ENCODE results near the gene AMBRA1.
"Not testable (repeated sequence)": the region's sequence is repeated elsewhere in the genome, so short reads cannot be mapped to it uniquely, and the experiment has no call there.

Gene AMBRA1

DNA sequence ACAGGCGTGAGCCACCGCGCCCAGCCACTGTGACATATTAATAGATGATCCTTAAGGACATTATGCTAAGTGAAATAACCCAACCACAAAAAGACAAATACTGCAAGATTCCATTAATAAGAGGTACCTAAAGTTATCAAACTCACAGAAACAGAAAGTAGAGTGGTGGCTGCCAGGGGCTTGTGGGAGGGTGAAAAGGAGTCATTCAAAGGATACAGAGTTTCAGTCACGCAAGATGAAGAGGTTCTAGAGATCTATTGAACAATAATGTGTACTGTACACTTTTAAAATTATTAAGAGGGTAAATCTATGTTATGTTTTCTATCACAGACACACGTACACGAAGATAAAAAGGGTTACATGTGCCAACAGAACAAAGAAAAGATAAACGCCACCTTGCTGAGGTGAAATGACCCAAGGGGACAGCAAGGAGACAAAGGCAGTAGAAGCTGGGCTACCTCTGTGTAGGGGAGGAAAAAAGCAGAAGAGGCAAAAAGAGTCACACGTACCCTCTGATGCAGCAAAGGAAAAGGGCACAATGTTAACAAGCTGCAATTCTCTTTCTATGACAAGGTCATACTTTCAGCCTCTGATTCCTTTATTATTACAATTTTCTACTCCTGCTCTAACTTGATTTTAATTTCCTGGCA lies 65.3 kb downstream of the AMBRA1 start:
- DNase-seq, result no peak

DNA sequence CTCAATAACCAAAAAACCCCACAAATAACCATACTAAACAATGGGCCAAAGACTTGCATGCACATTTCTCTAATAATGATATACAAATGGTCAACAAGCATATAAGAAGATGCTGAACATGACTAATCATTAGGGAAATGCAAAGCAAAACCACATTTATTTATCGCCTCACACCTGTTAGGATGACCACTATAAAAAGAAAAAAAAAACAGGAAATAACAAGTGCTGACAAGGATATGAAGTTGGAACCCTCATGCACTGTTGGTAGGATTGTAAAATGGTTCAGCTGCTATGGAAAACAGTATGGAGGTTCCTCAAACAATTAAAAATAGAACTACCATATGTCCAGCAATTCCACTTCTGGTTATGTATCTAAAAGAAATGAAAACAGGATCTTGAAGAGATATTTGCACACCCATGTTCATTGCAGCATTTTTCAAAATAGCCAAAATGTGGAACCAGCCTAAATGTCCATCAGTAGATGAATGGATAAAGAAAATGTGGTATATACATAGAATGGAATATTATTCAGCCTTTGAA lies 66.2 kb downstream of the AMBRA1 start:
- DNase-seq, result no peak

DNA sequence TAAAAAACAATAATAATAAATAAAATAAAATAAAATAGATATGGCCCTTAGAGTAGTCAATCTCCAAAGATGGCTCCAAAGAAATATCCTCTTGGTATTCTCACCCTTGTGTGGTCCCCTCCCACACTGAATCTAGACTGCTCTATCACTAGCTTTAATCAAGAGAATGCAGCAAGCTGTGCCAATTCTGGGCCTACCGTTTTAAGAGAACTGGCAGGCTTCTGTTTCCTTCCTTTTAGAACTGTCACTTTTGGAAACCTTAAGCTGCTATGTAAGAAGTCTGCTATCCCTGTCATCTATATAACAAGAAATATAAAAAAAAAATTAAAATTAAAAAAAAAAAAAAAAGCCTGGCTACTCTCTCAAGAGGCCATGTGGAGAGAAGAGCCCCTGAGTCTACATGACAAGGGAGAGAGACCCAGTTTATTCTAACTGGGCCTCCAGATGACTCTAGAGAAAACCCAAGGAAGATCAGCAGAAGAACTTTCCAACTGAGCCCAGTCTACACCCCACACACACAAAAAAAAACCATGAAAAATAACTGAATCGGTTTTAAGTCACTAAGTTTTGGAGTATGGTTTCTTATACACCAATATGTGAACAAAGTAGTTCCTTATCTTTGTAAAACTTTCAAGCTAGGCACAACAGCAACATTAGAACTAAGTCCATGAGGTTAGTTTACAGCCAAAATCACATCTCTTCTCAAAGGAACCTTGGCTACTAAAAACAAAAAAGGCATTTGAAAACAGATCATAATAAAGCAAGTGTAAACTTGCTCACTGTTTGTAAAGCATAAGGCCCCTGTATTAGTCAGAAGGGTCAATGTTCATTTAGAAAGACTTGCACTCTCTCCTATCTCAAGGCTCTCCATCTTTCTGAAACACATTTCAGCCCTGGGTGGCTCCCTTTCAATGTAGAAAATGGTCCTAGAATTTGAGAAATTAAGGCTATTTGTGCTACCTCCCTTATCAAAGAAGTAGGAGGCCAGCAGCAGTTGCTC lies 67.3 kb downstream of the AMBRA1 start:
- DNase-seq, result no peak

DNA sequence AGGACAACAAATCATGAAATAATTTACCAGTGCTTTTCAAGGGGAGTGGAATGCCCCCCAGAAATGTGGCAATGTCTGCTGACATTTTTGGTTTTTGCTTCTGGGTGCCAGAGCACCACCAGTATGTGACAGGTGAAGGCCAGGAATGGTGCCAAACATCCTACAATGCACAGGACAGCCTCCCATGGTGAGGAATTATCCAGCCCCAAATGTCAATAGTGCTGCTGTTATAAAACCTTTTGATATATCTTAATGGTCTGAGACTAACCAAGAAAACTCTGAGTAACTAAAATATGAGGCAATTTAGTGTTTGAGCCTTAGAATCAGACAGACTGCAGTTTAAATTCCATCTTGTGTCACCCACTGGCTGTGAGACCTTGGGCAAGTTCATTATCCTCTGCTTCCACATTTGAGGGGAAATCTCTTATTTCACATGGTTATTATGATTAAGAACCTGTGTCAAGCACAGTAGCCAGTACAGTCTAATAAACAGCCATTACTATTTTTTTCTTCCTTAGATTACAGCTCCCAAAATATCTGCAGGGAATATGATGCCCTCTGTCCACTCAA lies 69.5 kb downstream of the AMBRA1 start:
- DNase-seq, result no peak

DNA sequence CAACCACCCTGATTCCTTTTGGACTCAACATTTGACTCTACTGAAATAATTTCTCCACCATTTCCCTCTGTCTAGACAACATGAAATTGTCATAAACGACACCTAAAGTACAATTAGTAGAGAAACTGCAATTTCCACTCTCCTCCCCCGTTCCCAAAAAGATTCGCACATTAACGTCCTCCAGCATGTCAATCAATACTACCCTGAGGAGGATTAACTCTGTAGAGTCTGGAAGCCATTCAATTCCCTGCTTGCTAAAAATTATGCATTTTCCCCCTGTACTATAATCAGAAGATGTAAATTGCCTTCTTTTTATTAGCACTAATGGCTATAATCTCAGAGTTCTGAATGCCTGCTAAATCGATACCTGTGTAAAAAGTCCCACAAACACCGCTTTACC lies 70.5 kb downstream of the AMBRA1 start:
- no peak for DNase-seq

DNA sequence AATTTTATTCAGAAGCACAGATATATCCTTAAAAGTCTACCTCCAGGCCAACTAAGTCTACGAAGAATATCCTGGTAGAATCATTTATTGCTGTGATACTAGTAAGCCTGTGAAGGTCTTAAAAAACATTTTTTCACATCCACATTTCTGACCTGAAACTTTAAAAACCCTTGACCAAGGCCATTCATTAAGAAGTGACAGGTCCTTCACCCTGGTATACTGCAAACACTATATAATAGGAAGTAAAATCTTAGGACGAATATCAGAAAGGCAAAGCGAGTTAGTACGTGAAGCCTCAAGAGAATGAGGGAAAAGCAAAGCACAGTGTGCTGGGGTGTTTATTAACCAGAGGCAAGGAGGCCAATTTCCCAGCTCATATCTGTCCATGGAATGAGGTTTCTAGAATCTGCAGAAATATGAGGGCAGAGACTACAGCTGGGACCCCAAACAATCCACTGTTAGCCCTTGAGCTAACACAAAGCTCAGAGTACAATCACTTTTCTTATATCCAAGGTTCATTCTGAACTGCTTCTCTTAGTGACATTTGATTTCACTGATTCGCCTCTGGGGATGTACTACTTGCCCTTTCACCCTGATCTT lies 71.0 kb downstream of the AMBRA1 start:
- DNase-seq, result no peak

DNA sequence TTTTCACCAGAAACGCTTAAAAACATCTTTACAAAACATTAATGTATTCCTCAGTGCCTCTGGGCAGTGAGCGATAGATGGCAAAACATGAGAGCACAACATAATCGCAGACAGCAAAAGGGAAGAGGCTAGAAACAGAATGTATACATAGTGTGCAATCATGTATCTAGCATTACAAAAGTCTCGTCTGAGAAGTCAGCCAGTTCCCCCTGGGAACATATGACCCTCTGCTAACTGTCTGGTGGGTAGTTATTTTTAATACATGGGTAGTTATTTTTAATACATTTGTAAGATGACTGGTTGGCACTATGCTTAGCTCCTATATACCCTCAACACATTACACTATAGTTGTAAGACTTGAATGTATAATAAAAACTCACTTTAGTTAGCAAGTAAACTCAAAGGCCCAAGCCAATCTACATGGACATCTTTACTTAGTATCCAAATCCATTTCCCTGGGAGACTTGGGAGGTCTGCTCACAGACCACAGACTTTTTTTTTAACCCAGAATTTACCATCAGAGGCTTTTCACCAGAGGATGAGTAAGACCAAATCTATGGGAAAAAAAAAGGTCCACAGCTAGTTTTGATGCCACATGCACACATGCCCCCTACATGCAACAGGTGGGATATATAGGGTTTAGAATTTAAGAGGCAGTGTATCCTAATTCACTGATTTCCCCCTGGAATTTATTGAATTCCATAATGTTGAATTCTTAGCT lies 71.7 kb downstream of the AMBRA1 start:
- no peak for DNase-seq

DNA sequence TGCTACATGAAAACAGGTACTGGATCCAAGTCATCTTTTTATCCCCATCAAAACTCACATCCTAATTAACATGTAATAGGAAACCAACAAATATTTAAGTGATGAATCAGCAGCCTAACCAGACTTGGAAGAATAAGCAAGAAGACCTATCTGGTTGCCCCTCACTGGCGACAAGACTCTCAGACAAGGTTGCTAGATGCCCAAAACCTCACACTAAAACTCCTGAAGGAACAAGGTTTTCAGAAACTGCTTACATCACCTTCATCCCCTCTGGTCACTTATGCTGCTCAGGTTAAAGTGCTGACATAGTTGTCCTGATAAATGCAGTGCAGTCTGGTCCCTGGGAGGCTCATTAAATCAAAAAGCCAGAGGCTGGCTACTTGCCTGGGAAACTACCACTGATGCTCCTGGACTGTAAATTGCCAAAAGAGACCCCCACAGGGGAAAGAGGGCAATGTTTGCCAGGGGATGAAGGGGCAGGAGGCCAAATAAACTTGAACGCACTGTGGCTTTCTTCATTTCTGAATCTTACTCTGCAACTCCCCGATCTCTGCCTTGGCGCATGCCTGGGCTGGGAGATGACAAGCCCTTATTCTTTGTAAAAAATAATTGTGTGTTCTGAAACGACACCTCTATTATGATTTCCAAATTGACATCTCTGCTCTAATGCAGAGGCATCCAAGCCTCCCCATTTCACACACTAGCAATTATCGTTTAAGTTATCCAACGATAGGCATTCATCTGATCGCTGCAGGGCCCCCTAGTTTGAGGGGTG lies 72.7 kb downstream of the AMBRA1 start:
- DNase-seq, result no peak

DNA sequence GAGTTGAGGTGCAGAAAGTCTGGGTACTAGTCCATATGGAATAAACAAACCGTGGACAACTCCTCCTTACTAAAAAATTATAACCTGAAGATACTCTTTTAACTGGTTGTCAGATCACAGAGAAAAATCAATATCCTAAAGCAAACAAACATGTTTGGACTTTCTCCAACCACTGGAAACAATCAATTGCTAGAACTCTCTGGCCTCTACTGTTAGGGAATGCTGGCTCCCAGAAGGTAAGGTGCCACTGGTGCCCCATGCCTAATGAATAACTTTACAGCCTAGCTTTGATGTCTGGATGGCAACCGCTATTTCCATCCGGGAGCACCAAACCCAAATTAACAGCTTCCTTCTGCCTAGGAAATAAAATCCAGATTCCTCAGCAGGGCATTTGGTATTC lies 74.5 kb downstream of the AMBRA1 start:
- DNase-seq, result no peak

DNA sequence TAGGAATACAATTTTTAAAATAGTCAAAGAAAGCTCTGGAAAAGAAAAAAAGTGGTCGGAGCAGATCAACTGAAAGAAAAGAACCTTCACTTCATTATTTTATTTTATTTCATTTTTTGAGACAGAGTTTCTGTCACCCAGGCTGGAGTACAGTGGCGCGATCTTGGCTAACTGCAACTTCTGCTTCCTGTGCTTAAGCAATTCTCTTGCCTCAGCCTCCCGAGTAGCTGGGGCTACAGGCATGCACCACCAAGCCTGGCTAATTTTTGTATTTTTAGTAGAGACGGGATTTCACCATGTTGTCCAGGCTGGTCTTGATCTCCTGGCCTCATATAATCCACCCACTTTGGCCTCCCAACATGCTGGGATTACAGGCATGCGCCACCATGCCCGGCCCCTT lies 74.9 kb downstream of the AMBRA1 start:
- not testable (repeated sequence) for DNase-seq

DNA sequence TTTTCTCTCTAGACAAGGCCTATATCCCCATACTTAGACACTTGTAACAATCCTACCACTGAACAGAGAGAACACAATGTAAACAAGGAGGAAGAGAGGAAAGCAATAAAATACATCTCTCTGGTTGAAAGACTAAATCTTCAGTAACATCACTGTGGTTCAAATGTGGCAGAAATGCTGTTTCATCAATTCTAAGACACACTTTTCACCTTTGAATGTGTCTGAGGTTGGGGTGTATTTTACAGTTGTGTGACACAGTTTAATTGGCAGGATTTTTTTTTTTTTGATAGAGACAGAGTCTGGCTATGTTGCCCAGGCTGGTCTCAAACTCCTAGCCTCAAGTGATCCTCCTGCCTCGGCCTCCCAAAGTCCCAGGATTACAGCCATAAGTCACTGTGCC lies 79.5 kb downstream of the AMBRA1 start:
- DNase-seq, result no peak

DNA sequence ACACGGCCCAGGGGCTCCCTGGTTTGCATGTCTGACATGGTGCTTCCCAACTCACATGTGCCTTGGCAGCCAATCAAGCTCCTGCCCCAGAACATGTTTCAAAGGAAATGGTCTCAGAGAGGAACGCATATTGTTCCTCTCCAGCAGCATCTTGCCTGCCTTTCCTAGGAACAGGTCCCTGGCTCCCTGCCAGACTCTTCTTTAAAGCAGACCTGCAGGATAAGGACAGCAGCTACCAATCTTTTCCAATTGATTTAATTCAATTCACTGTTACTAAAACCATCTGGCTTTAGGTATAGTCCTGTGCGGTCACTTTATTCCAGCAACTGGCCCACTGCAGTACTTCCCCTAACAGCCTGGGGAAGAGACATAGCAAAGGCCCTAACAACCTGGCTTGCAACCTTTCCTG lies 79.9 kb downstream of the AMBRA1 start:
- no peak for DNase-seq

DNA sequence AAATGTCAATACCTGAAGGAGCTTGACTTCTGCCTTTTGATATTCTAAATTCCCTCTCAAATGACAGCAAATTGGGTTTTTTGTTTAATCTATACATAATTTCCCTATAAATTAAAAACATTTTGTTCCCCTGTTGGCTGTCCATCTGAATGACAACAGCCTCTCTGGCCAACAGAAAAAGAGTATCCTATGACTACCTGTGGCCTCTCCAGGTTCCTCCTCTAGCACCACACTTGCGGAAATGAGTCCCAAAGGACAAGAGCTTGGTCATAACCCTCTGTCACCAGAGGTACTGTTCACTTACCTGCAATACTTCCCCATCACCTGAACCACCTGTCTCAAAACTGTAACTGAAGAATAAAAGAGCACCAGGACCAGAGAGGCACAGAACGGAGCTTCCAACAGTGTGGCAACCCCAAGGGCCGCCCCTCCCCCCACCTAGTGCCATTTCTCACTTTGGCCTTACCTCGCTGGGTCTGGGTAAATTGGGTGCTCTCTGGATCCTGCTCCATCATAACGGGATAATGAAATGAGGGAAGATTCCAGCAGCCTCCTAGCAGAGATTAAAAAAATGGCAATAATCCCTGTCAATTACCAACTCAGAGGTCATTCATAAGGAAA lies 81.5 kb downstream of the AMBRA1 start:
- DNase-seq, result no peak

DNA sequence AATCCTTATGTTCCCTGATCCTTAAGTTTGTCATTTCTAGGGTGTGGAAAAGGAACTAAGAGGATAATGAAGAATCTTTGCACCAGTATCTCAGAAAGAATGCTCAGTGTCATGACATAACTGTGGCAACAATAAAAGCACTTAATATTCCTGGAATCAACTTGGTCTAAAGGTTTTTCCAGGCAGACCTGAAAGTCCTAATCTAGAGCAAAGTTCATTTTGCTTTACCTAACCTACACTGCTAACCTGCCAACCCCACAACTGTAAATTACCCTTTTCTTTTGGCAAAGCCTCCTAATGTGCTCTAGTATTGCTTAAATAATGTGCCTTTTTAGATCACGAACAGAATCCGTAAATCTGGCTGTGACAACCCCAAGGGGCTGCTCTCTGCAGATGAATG lies 82.5 kb downstream of the AMBRA1 start:
- DNase-seq, result no peak

DNA sequence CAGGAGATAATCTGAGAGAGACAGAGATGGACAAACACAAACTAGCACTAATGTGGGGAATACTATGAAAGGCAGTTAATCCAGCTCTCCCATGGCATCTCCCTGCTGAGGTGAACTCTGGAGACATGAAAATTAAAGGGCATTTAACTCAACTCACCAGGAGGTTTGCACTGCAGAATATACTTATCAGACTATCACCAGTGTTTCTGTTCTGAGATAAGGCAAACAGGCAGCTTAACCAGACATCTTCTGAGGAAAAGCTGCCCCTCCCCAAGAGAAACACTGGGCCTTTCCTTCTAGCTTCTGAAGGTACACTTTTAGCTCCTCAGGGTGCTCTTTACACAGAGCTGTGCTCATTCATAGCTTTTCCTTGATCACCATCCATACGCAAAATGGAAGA lies 85.5 kb downstream of the AMBRA1 start:
- DNase-seq, result no peak

DNA sequence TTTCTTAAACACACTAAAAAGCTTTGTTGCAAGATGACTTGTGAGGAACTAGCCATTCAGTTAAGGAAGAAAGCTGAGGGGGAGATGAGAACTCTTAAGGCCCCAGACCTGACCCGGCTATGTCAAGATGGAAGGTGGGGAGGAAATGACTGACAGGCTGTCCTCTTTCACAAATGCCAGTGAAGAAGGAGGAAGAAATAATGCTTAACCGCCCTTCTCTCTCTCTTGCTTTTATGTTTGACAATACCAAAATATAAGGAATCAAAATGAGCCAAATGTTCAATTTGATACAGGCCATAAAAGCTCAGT lies 87.4 kb downstream of the AMBRA1 start:
- DNase-seq, result no peak

DNA sequence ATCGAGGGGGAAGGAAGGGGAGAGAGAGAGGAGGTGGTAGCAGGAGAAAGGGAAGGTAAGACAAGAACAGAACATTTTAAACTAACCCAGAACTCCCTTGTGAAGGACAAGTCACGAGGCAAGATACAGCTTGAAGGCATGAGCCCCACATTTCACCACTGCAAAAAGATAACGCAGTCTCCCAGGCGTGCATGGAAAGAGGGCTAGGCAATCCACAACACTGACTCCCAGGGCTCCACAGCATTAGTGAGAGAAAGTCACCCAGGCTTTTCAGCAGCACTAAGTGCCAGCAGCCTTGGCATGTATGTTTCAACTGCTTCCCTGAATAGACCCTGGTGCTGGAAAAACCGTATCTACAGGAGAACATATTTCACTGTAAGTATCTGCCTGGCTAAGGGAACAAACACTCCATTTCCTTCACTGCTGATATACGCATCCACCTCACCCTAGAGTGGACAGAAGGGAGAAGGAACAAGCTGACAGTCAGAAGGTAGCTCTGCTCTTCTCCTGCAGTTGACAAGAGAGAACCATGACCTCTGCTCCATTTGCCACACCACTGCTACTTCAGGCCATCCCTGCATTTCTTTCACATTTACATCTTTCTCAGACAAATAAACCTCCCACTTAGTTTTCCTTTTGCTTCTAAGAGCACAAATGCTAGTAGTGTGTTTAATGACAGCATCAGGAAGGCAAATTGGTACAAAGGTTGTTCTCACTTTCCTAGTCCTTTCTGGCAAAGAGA lies 87.9 kb downstream of the AMBRA1 start:
- DNase-seq, result no peak

DNA sequence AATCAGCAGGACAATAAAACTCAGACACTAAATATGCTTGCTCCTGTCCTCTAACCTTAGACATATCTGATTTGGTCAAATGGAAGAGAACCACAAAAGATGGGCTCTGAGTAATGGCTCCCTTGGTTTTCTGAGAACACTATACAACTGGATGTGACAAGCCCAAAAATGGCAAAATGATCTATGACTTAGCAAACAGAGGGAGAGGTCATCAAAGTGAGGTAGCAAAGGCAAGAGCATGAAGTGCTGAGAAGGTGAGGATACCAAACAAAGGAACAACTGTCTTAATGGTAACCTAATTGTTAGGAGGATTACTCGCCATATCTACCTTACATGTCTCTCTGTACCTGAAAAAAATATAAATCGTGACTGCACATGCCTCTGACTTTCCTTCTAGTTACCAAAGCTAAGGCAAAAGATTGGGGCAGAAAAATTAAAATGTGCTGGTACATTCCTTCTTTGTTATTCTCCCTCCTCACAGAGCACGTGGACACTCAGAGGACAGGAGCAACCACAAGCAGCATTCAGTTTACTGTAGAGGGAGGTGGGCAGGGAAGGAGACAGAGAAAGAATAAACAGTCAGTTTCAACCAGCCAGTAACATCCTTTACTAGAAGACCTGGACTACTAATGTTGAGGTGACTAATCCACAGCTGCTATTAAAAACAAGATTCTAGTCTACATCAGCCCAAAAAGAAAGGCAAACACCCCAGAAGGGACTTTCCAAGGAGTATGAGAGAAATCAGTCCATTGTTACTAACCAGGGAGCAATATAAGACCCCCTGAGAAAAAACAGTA lies 88.8 kb downstream of the AMBRA1 start:
- no peak for DNase-seq

DNA sequence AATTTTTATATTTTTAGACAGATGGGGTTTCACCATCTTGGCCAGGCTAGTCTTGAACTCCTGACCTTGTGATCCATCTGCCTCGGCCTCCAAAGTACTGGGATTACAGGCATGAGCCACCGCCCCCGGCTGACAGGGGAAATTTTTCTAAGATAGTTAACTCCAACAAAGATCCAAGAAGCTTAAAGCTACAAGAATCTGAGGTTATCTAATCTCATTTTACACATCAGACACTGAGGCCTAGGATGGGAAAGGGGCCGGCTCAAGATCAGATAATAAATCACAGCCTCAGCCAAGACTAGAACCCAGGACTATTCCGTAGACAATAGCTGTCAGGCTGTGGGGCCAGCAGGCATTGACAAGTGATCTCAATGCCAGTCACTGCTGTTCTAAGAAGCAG lies 94.0 kb downstream of the AMBRA1 start:
- no peak for DNase-seq

DNA sequence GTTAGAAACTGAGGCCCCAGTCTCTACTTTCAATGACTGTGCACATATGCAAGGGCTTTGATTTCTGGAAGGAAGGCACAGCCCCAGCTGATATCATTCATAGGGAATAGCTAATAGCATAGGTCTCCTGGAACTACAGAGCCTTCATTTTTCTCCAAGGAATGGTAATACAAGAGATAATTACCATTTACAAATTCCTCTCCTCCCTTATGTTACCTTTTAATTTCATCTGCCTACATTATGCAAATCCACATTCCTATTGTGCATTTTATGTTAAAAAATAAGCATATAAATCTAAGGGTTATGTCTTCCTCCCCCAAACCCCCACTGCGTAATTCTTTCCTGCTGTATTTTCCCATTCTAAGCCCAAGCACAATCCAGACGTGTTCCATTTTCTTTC lies 94.9 kb downstream of the AMBRA1 start:
- no peak for DNase-seq

All from activated gamma-delta T cell treated with Interleukin-2 at 50 U/mL for 16 hours (primary cell).